Gastrocnemius medialis (tissue), 4 donors: ENCODE results near the gene FUS.

ENCODE experiments used
- POLR2A ChIP-seq, 2 donors: fragments of 450-650 bp; IDR thresholded peaks; one replicate each; pipeline ENCODE4 v1.6.1; 2017; ENCODE audit warnings: antibody characterized with exemption in 2 of 2, mild to moderate bottlenecking in 2 of 2, moderate library complexity in 2 of 2
- TF ChIP-seq, protein P1 (sequence below), 5 experiments: fragments of 450-650 bp in 3 of 5; fragments of 200-600 bp in 2 of 5; sonication (generic) in 2 of 5; IDR thresholded peaks in 4 of 5; conservative IDR thresholded peaks in 1 of 5; 1 replicate in 4 of 5; 2 replicates in 1 of 5; pipeline ENCODE4 v1.5.1; 2016 to 2019; ENCODE audit warnings: antibody characterized with exemption in 5 of 5, mild to moderate bottlenecking in 3 of 5, moderate library complexity in 3 of 5

DNA sequence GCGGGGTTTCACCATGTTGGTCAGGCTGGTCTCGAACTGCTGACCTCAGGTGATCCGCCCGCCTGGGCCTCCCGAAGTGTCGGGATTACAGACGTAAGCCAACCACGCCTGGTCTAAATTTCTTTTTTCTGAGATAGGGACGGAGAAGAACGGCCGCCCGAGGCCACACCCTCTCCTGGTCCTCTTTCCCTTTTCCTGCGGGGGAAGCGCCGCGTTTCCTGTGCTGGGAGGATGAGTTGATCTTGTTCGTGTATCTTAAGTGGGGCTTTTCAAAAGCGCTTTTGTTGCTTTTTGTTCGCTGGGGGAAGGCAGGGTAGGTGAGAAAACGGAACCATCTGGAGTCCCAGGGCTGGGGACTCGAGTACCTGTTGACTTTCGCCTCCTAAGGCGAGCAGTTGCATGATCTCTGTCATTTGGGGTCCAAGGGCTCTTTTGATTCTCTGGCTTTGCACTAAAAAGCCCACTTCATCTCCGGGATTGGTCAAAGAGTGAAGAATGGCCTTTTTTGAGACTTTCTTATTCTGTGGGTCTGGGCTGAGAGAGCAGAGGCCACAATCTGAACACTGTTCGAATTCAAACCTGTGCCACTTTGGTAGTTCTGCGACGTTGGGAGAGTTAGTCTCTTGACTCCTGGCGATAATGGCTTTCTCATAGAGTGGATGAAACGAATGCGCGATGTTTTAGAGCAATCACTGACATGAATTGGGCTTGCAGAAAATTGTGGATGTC lies 1.3 kb downstream of the FUS start:
- TF ChIP-seq, protein P1, sequence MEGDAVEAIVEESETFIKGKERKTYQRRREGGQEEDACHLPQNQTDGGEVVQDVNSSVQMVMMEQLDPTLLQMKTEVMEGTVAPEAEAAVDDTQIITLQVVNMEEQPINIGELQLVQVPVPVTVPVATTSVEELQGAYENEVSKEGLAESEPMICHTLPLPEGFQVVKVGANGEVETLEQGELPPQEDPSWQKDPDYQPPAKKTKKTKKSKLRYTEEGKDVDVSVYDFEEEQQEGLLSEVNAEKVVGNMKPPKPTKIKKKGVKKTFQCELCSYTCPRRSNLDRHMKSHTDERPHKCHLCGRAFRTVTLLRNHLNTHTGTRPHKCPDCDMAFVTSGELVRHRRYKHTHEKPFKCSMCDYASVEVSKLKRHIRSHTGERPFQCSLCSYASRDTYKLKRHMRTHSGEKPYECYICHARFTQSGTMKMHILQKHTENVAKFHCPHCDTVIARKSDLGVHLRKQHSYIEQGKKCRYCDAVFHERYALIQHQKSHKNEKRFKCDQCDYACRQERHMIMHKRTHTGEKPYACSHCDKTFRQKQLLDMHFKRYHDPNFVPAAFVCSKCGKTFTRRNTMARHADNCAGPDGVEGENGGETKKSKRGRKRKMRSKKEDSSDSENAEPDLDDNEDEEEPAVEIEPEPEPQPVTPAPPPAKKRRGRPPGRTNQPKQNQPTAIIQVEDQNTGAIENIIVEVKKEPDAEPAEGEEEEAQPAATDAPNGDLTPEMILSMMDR (IDR thresholded peaks at IDR 0.05 in 4 of 5, conservative IDR thresholded peaks at IDR 0.05 in 1 of 5), result no peak
- no peak for TF ChIP-seq POLR2A (IDR thresholded peaks at IDR 0.05)
